SK-N-SH treated with all-trans-retinoic acid at 6 μM for 48 hours (cell line): ENCODE data around the gene WFDC5.

Source experiments
- ATAC-seq: fragments of 200-7000 bp; cut with Tn5 transposase; 3 replicates; pipeline ENCODE4 v1.9.1; 2020; ENCODE audit warnings: mild to moderate bottlenecking, moderate library complexity
- BACH2 ChIP-seq: fragments of 250-450 bp; sonication (Bioruptor Pico); IDR thresholded peaks from 2 replicates; pipeline ENCODE4 v1.9.0; 2021; ENCODE audit warnings: mild to moderate bottlenecking, borderline replicate concordance
- CREB5 ChIP-seq: fragments of 250-450 bp; sonication (Bioruptor Pico); IDR thresholded peaks from 2 replicates; pipeline ENCODE4 v1.5.1; 2020; ENCODE audit warnings: low read depth, mild to moderate bottlenecking, moderate library complexity
- CSDC2 ChIP-seq: fragments of 250-450 bp; sonication (Bioruptor Pico); IDR thresholded peaks from 2 replicates; pipeline ENCODE4 v1.5.0; 2020; ENCODE audit warnings: mild to moderate bottlenecking, moderate library complexity
- CSRNP3 ChIP-seq: fragments of 250-450 bp; sonication (Bioruptor Pico); IDR thresholded peaks from 2 replicates; pipeline ENCODE4 v1.5.1; 2021; ENCODE audit warnings: mild to moderate bottlenecking, moderate library complexity
- GLIS3 ChIP-seq: fragments of 250-450 bp; sonication (Bioruptor Pico); IDR thresholded peaks from 2 replicates; pipeline ENCODE4 v1.5.0; 2020; ENCODE audit warnings: mild to moderate bottlenecking, moderate library complexity
- ISL1 ChIP-seq: fragments of 250-450 bp; sonication (Bioruptor Pico); IDR thresholded peaks from 2 replicates; pipeline ENCODE4 v2.1.2; 2022; ENCODE audit warnings: mild to moderate bottlenecking, moderate library complexity
- OSR1 ChIP-seq: fragments of 250-450 bp; sonication (Bioruptor Pico); IDR thresholded peaks from 2 replicates; pipeline ENCODE4 v1.8.0; 2022; ENCODE audit warnings: moderate library complexity, mild to moderate bottlenecking, inconsistent platforms
- PATZ1 ChIP-seq: fragments of 250-450 bp; sonication (Bioruptor Pico); IDR thresholded peaks from 2 replicates; pipeline ENCODE4 v1.8.0; 2020; ENCODE audit warnings: mild to moderate bottlenecking, moderate library complexity, borderline replicate concordance
- POU6F1 ChIP-seq: fragments of 250-450 bp; sonication (Bioruptor Pico); IDR thresholded peaks from 2 replicates; pipeline ENCODE4 v1.8.0; 2021; ENCODE audit warnings: low read depth, mild to moderate bottlenecking, moderate library complexity, borderline replicate concordance
- PPARA ChIP-seq: fragments of 250-450 bp; sonication (Bioruptor Pico); IDR thresholded peaks from 2 replicates; pipeline ENCODE4 v1.5.0; 2020; ENCODE audit warnings: mild to moderate bottlenecking, borderline replicate concordance
- RARB ChIP-seq: fragments of 250-450 bp; sonication (Bioruptor Pico); IDR thresholded peaks from 2 replicates; pipeline ENCODE4 v1.8.0; 2021; ENCODE audit warnings: mild to moderate bottlenecking, moderate library complexity
- SNAI2 ChIP-seq: fragments of 250-450 bp; sonication (Bioruptor Pico); IDR thresholded peaks from 2 replicates; pipeline ENCODE4 v1.5.0; 2020; ENCODE audit warnings: mild to moderate bottlenecking, moderate library complexity
- TCF4 ChIP-seq: fragments of 250-450 bp; sonication (Bioruptor Pico); IDR thresholded peaks from 2 replicates; pipeline ENCODE4 v1.8.0; 2021; ENCODE audit warnings: mild to moderate bottlenecking, moderate library complexity, borderline replicate concordance
- TOX ChIP-seq: fragments of 250-450 bp; sonication (Bioruptor Pico); IDR thresholded peaks from 2 replicates; pipeline ENCODE4 v1.8.0; 2021; ENCODE audit warnings: mild to moderate bottlenecking, moderate library complexity, borderline replicate concordance
- TSHZ2 ChIP-seq: fragments of 250-450 bp; sonication (Bioruptor Pico); IDR thresholded peaks from 2 replicates; pipeline ENCODE4 v1.5.0; 2020; ENCODE audit warnings: mild to moderate bottlenecking, moderate library complexity
- ZFP3 ChIP-seq: fragments of 250-450 bp; sonication (Bioruptor Pico); IDR thresholded peaks from 2 replicates; pipeline ENCODE4 v1.5.0; 2020; ENCODE audit warnings: mild to moderate bottlenecking, moderate library complexity
- ZNF565 ChIP-seq: fragments of 450-650 bp; formaldehyde crosslinking; conservative IDR thresholded peaks from 2 replicates; pipeline ENCODE4 v1.5.0; 2020; ENCODE audit warnings: low read depth, mild to moderate bottlenecking, moderate library complexity
- ZNF8 ChIP-seq: fragments of 450-650 bp; formaldehyde crosslinking; IDR thresholded peaks from 2 replicates; pipeline ENCODE4 v1.5.0; 2020; ENCODE audit warnings: mild to moderate bottlenecking, moderate library complexity

WFDC5 gene

GRCh38 chr20:45088247-45088646 is 26.7 kb downstream of the WFDC5 start:
- peak; percentile 97 for ATAC-seq
- TF ChIP-seq CSRNP3 (CRISPR knock-in tag) (no peak), GLIS3 (CRISPR knock-in tag) (no peak), SNAI2 (CRISPR knock-in tag) (no peak)

- TF ChIP-seq GLIS3 (CRISPR knock-in tag), result no peak
- no peak for TF ChIP-seq SNAI2 (CRISPR knock-in tag)
- TF ChIP-seq ZNF565, result no peak
- peak; percentile 64 for ATAC-seq
Observed at GRCh38 chr20:45087814-45088213, 27.2 kb downstream of the WFDC5 start.

GRCh38 chr20:45087097-45087790 is 27.7 kb downstream of the WFDC5 start:
- TF ChIP-seq TSHZ2 (CRISPR knock-in tag) (no peak), CSDC2 (no peak), ZNF8 (CRISPR knock-in tag) (no peak), ZNF565 (no peak), PPARA (CRISPR knock-in tag) (no peak), ZFP3 (CRISPR knock-in tag) (no peak), CREB5 (CRISPR knock-in tag) (no peak), POU6F1 (CRISPR knock-in tag) (no peak), RARB (CRISPR knock-in tag) (no peak), BACH2 (CRISPR knock-in tag) (no peak), TOX (no peak), PATZ1 (CRISPR knock-in tag) (no peak), TCF4 (CRISPR knock-in tag) (no peak), CSRNP3 (CRISPR knock-in tag) (no peak), ISL1 (CRISPR knock-in tag) (no peak)
- ATAC-seq, result peak; percentile 11

GRCh38 chr20:45085867-45086266 is 29.1 kb downstream of the WFDC5 start:
- ATAC-seq, result no peak
- TF ChIP-seq OSR1 (CRISPR knock-in tag), result no peak
- TF ChIP-seq, all 23 proteins: peak for 0
